HG02885 (cell line): ENCODE results near the gene MBNL1.
"Not testable (repeated sequence)": the region's sequence is repeated elsewhere in the genome, so short reads cannot be mapped to it uniquely, and the experiment has no call there.

Experiments used
- ATAC-seq: cut with Tn5 transposase; IDR thresholded peaks from one replicate; pipeline ENCODE4 v1.9.1; 2021; ENCODE audit warnings: mild to moderate bottlenecking; ENCODE audit not compliant: unreplicated experiment, poor library complexity

Gene MBNL1

GRCh38 chr3:152365766-152366593 lies 97.3 kb downstream of the MBNL1 start:
- ATAC-seq = no peak

GRCh38 chr3:152367192-152367591 lies 98.5 kb downstream of the MBNL1 start:
- not testable (repeated sequence) for ATAC-seq

- ATAC-seq = not testable (repeated sequence)
Measured at GRCh38 chr3:152372633-152373032, 103.9 kb downstream of the MBNL1 start.

- no peak for ATAC-seq
Measured at GRCh38 chr3:152373379-152373778, 104.7 kb downstream of the MBNL1 start.

- ATAC-seq = peak; percentile 28
Measured at GRCh38 chr3:152374262-152374990, 105.7 kb downstream of the MBNL1 start.

GRCh38 chr3:152375546-152375945 lies 106.8 kb downstream of the MBNL1 start:
- ATAC-seq = no peak

- peak; percentile 85 for ATAC-seq
Measured at GRCh38 chr3:152376351-152377183, 107.8 kb downstream of the MBNL1 start.

GRCh38 chr3:152377184-152377570 lies 108.4 kb downstream of the MBNL1 start:
- peak; percentile 25 for ATAC-seq

GRCh38 chr3:152379415-152380042 lies 110.8 kb downstream of the MBNL1 start:
- ATAC-seq = no peak

GRCh38 chr3:152380043-152380442 lies 111.3 kb downstream of the MBNL1 start:
- no peak for ATAC-seq

GRCh38 chr3:152381881-152382295 lies 113.2 kb downstream of the MBNL1 start:
- peak; percentile 44 for ATAC-seq

GRCh38 chr3:152382312-152383135 lies 113.8 kb downstream of the MBNL1 start:
- no peak for ATAC-seq

GRCh38 chr3:152383136-152383606 lies 114.4 kb downstream of the MBNL1 start:
- no peak for ATAC-seq

- no peak for ATAC-seq
Measured at GRCh38 chr3:152384412-152384811, 115.7 kb downstream of the MBNL1 start.

GRCh38 chr3:152385761-152386160 lies 117.0 kb downstream of the MBNL1 start:
- no peak for ATAC-seq

GRCh38 chr3:152386208-152386607 lies 117.5 kb downstream of the MBNL1 start:
- no peak for ATAC-seq

GRCh38 chr3:152388631-152389030 lies 119.9 kb downstream of the MBNL1 start:
- ATAC-seq = no peak

- ATAC-seq = no peak
Measured at GRCh38 chr3:152389316-152389934, 120.7 kb downstream of the MBNL1 start.

- no peak for ATAC-seq
Measured at GRCh38 chr3:152390647-152391046, 121.9 kb downstream of the MBNL1 start.
